ENCODE data around the gene DNAJC30.

DNA sequence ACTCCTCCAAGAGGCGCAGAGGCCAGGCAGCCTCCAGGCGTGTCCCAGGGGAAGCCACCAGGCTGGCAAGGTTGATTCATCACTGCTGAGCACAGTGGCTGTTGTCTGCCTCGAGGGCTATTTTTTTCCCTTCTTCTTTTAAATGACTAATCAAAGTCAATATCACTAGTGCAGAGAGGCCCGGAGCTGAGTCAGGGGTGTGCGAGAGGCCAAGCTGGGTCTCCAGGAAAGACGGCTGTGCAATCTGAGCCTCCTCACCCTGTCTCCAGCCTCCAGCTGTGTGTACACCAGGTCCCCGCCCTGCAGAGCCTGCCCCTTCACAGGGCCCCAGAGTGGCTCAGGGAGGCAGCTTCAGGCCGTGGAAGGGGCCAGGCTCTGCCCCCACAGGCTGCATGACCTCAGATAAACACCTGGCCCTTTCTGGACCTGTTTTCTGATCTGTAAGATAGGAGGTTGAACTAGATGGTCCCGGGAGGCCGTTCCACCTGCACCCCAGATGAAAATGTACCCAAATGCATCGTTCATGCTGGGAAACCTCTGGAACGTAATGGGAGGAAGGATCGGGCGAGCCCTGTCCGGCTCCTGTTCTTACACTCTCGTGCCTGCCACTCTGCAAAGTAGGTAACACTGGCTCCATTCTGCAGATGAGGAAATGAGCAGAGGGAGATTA is 32.5 kb upstream of the DNAJC30 start:
- TF ChIP-seq SUZ12 (IDR thresholded peaks at IDR 0.05; ENCODE audit: extremely low read depth, insufficient read depth, insufficient read length) (no peak), ZNF274 (IDR thresholded peaks at IDR 0.05; ENCODE audit: low read depth, low read length) (no peak)

Data from NT2/D1 (cell line).